ENCODE results near the gene ABL2.
A peak's percentile ranks its signal among the peaks of the same experiment; 100 is the strongest.
"Not testable (repeated sequence)": the region's sequence is repeated elsewhere in the genome, so short reads cannot be mapped to it uniquely, and the experiment has no call there.

ABL2 gene

DNA sequence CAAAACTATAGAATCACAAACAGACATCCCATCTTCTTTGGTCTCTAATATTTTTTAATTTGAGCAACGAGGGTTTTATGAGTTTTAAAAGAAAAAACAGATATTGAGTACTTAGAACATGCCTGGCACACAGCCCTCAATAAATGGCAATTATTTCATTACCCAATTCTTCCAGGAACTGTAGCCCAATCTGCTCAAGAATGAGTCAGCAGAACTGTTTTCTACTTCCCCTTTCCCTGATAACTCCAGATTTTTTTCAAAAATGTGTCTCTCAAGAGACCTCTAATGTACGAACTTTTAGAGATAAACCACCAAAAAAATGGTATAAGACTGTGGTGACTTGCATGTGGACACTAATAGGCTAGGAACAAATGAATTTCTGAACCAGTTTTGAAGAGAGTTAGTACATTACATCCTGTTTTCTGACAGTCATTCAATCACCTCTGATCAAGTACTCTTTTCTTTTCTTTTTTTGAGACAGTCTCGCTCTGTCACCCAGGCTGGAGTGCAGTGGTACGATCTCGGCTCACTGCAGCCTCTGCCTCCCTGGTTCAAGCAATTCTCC lies 11.5 kb downstream of the ABL2 start:
- DNase-seq (ENCODE audit: low read depth) = peak; percentile 70
- no peak for TF ChIP-seq CTCF (conservative IDR thresholded peaks at IDR 0.05; ENCODE audit: low read length)
- no peak overlapping the region for H3K4me3 ChIP-seq (ENCODE audit: low read length)

GRCh38 chr1:179213317-179213716 lies 16.2 kb downstream of the ABL2 start:
- H3K4me3 ChIP-seq (ENCODE audit: low read length); DNase-seq (ENCODE audit: low read depth): not testable (repeated sequence)

- DNase-seq (ENCODE audit: low read depth) = no peak
- no peak for TF ChIP-seq CTCF (conservative IDR thresholded peaks at IDR 0.05; ENCODE audit: low read length)
Measured at GRCh38 chr1:179208681-179209477, 20.6 kb downstream of the ABL2 start.

DNA sequence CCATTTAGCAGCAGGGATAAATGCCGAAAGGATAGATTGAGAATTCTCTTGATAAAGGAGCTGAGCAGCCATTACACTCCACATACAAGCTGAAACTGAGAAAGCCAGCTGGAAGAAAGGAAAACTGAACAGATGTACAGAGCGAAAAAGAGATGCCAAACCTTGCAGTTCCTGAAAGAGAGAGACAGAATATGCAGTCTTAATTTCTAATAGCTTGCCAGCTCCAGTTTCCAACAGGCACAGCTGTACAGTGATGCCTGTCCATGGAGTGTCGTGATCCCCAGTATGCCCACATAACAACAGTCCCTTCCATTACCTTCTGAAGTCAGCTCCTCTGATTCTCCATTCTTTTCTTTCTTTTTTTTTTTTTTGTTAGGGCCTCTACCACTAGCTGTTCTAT lies 22.7 kb downstream of the ABL2 start:
- no peak for DNase-seq (ENCODE audit: low read depth)
- no peak overlapping the region; the same call in 1 of the 2 replicates for H3K4me3 ChIP-seq (ENCODE audit: low read length)
- TF ChIP-seq CTCF (conservative IDR thresholded peaks at IDR 0.05; ENCODE audit: low read length) = no peak

More at GRCh38 chr1:179208681-179209477, 20.6 kb downstream of the ABL2 start:
- no peak overlapping the region for H3K4me3 ChIP-seq (ENCODE audit: low read length)

- no peak for TF ChIP-seq CTCF (conservative IDR thresholded peaks at IDR 0.05; ENCODE audit: low read length)
- H3K4me3 ChIP-seq (ENCODE audit: low read length) = no peak overlapping the region
- no peak for DNase-seq (ENCODE audit: low read depth)
Measured at GRCh38 chr1:179205284-179205683, 24.2 kb downstream of the ABL2 start.

GRCh38 chr1:179202161-179202560 lies 27.3 kb downstream of the ABL2 start:
- no peak for TF ChIP-seq CTCF (conservative IDR thresholded peaks at IDR 0.05; ENCODE audit: low read length)
- DNase-seq (ENCODE audit: low read depth) = no peak
- no peak overlapping the region for H3K4me3 ChIP-seq (ENCODE audit: low read length)

DNA sequence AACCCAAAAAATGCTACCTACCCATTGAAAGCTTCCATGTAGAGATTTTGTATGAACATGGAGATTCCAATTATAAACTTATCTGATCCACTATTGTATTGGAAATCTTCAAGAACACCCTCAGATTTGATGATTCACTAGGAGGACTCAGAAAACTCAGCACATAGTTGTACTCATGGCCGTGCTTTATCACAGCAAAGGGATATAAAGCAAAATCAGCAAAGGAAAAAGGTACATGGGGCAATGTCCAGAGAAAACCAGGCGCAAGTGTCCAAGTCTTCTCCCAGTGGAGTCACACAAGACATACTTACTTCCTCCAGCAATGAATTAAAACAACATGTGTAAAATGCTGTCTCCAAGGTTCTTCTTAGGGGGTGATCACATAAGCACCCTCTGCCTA lies 28.9 kb downstream of the ABL2 start:
- no peak for TF ChIP-seq CTCF (conservative IDR thresholded peaks at IDR 0.05; ENCODE audit: low read length)
- no peak overlapping the region for H3K4me3 ChIP-seq (ENCODE audit: low read length)
- DNase-seq (ENCODE audit: low read depth) = no peak

Measured in AG10803 (cell line).